Measurements from ENCODE around the gene TMEFF2. TPM values are rescaled to one million over a fixed set of nuclear protein-coding genes. Genes with fewer than 3 reads are reported as not detected.

Gene TMEFF2
- not detected in 2 replicates for total RNA-seq (2014; rRNA removed; shearing (Covaris generic))
- total RNA-seq (2022): not detected in 2 replicates
- percentile 1 among the genes with signal in this experiment for Bru-seq, nascent RNA
- BruChase-seq, experiment 1, labeled RNA remaining after a 6-hour chase: not detected
- BruChase-seq, experiment 2, labeled RNA remaining after a 2-hour chase: percentile 1 among the genes with signal in this experiment
- long read RNA-seq: 0 reads

GRCh38 chr2:192194866-192195547 is at the start of gene TMEFF2:
Gene TMEFF2 (minus strand): TSS chr2:192194933. CDS start chr2:192194524, 409 bp downstream.
- no peaks in the 10 kb centered on the region for H3K36me3 ChIP-seq (ENCODE audit: insufficient read depth, low read length)
- no peaks in the 10 kb centered on the region for H3K9me2 ChIP-seq (ENCODE audit: insufficient read depth, low read length)
- no peaks in the 10 kb centered on the region for H3K4me1 ChIP-seq (ENCODE audit: insufficient read depth, low read length, poor library complexity, severe bottlenecking)
- H3K27ac ChIP-seq (ENCODE audit: low read depth, low read length, poor library complexity, severe bottlenecking): no peak within 1 kb of the TSS
- TF ChIP-seq CTCF (conservative IDR thresholded peaks at IDR 0.05; ENCODE audit: low read length) (no peak), EZH2phosphoT487 (IDR thresholded peaks at IDR 0.05; ENCODE audit: borderline replicate concordance, low read depth, low read length) (no peak)
- ChIA-PET CTCF (ENCODE audit: unreplicated experiment) (no interaction called here), POLR2A (no interaction called here)
- H2AFZ ChIP-seq (ENCODE audit: low read length): no peak within 1 kb of the TSS
- intact Hi-C loops (cut with micrococcal nuclease; ENCODE audit: unreplicated experiment): no loop called here
- H3K79me2 ChIP-seq (ENCODE audit: insufficient read depth, low read depth, low read length): no peaks in the 10 kb centered on the region
- no peak within 1 kb of the TSS for H3K4me2 ChIP-seq (ENCODE audit: low read length)
- H3K9me3 ChIP-seq (ENCODE audit: low read length): no peaks in the 10 kb centered on the region
- H4K20me1 ChIP-seq (ENCODE audit: insufficient read depth, low read length): no peaks in the 10 kb centered on the region
- DNase-seq (ENCODE audit: low spot score): no peak
- BruUV-seq (replicated peaks): no TSS peak
- no peak within 1 kb of the TSS for H3K4me3 ChIP-seq (ENCODE audit: low read depth, low read length, poor library complexity, severe bottlenecking)

DNA sequence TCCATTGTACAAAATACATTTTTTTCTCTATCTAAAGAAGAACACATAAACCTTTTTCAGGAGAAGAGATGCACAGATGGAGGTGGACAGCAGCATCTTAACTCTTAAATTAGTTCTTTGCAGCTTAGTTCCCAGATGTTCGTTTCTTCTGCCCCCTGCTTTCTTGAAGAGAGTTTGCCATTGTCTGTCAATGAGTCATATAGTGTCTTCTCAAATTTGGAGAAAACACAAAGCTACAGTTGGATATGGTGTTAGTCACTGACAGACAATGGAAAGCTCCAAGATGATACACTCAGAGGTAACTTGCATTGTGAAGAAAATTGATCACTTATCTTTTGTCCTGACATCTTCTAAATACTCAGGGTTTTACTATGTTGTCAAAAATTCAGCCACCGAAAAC is 48.8 kb upstream of the TMEFF2 start:
- intact Hi-C loops (cut with micrococcal nuclease; ENCODE audit: unreplicated experiment): no loop called here
- ChIA-PET CTCF (ENCODE audit: unreplicated experiment) (no interaction called here), POLR2A (interaction anchor here (0.9 kb wide), 1 partner anchor 764 kb away, joined by 3 read pairs; no protein-coding TSS in a partner anchor)
- no peaks in the 10 kb centered on the region for H4K20me1 ChIP-seq (ENCODE audit: insufficient read depth, low read length)
- H3K9me2 ChIP-seq (ENCODE audit: insufficient read depth, low read length): no peaks in the 10 kb centered on the region
- H3K27ac ChIP-seq (ENCODE audit: low read depth, low read length, poor library complexity, severe bottlenecking): no peak overlapping the region
- H3K9me3 ChIP-seq (ENCODE audit: low read length): no peaks in the 10 kb centered on the region
- no peak for DNase-seq (ENCODE audit: low spot score)
- TF ChIP-seq CTCF (conservative IDR thresholded peaks at IDR 0.05; ENCODE audit: low read length): no peak
- TF ChIP-seq EZH2phosphoT487 (IDR thresholded peaks at IDR 0.05; ENCODE audit: borderline replicate concordance, low read depth, low read length): no peak
- H2AFZ ChIP-seq (ENCODE audit: low read length): no peak overlapping the region
- no TSS peak for BruUV-seq (replicated peaks)
- H3K79me2 ChIP-seq (ENCODE audit: insufficient read depth, low read depth, low read length): no peaks in the 10 kb centered on the region
- no peak overlapping the region for H3K4me3 ChIP-seq (ENCODE audit: low read depth, low read length, poor library complexity, severe bottlenecking)
- H3K4me2 ChIP-seq (ENCODE audit: low read length): no peak overlapping the region
- H3K4me1 ChIP-seq (ENCODE audit: insufficient read depth, low read length, poor library complexity, severe bottlenecking): no peaks in the 10 kb centered on the region
- H3K36me3 ChIP-seq (ENCODE audit: insufficient read depth, low read length): no peaks in the 10 kb centered on the region

DNA sequence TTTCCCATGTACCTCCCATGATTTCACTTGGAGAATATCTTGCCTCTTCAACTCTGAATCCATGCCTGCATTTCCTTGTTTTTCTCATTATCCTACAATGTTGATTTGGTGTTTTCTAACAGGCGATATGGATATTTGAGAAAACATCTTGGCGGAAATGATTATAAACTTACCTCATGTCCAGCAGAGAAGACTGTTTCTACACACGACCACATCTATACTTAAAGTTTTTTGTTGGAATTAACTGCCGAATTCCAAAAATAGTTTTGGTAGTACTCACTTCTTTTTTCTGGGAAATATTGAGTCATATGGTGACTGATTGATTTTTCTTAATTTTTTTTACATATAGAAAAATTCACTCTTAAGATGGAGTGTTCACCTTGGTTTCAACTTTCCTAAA is 41.4 kb upstream of the TMEFF2 start:
- ChIA-PET CTCF (ENCODE audit: unreplicated experiment) (no interaction called here), POLR2A (no interaction called here)
- BruUV-seq (replicated peaks): no TSS peak
- H3K27ac ChIP-seq (ENCODE audit: low read depth, low read length, poor library complexity, severe bottlenecking): no peak overlapping the region
- H2AFZ ChIP-seq (ENCODE audit: low read length): no peak overlapping the region
- no peaks in the 10 kb centered on the region for H3K79me2 ChIP-seq (ENCODE audit: insufficient read depth, low read depth, low read length)
- H3K36me3 ChIP-seq (ENCODE audit: insufficient read depth, low read length): no peaks in the 10 kb centered on the region
- no peaks in the 10 kb centered on the region for H4K20me1 ChIP-seq (ENCODE audit: insufficient read depth, low read length)
- H3K9me2 ChIP-seq (ENCODE audit: insufficient read depth, low read length): no peaks in the 10 kb centered on the region
- H3K4me2 ChIP-seq (ENCODE audit: low read length): no peak overlapping the region
- H3K4me3 ChIP-seq (ENCODE audit: low read depth, low read length, poor library complexity, severe bottlenecking): no peak overlapping the region
- intact Hi-C loops (cut with micrococcal nuclease; ENCODE audit: unreplicated experiment): no loop called here
- H3K9me3 ChIP-seq (ENCODE audit: low read length): no peaks in the 10 kb centered on the region
- TF ChIP-seq EZH2phosphoT487 (IDR thresholded peaks at IDR 0.05; ENCODE audit: borderline replicate concordance, low read depth, low read length) (no peak), CTCF (conservative IDR thresholded peaks at IDR 0.05; ENCODE audit: low read length) (no peak)
- H3K4me1 ChIP-seq (ENCODE audit: insufficient read depth, low read length, poor library complexity, severe bottlenecking): no peaks in the 10 kb centered on the region
- no peak for DNase-seq (ENCODE audit: low spot score)
